IMR-90 (cell line): ENCODE measurements around the gene KIDINS220. TPM values are rescaled to one million over a fixed set of nuclear protein-coding genes. Genes with fewer than 3 reads are reported as not detected.

ENCODE experiments used
- ATAC-seq: fragments of 200-7000 bp; cut with Tn5 transposase; 2 replicates; pipeline ENCODE4 v1.9.1; 2020; ENCODE audit warnings: low read depth, mild to moderate bottlenecking, moderate library complexity
- BruUV-seq: library from RNA; stranded (reverse); fragments of 400-500 nt; replicated peaks from 2 replicates; lab custom pipeline; 2021; lab: Mats Ljungman, UMichigan
- CTCF ChIA-PET: fragments of 300-600 bp; formaldehyde crosslinking; extraction: SDS; loops from one replicate; lab custom pipeline; 2021; ENCODE audit warnings: antibody characterized with exemption; lab: Yijun Ruan, JAX
- POLR2A ChIA-PET: fragments of 300-600 bp; sonication (Branson Sonifier 250); formaldehyde crosslinking; loops from one replicate; lab custom pipeline; 2022; ENCODE audit warnings: antibody characterized with exemption; ENCODE audit not compliant: unreplicated experiment; lab: Charles Lee
- DNase-seq: peaks from one replicate; pipeline ENCODE4 v3.0.0; 2013
- H2AFZ ChIP-seq: replicated peaks from 2 replicates; pipeline ENCODE3; 2013; ENCODE audit warnings: low read length, mild to moderate bottlenecking; ENCODE audit not compliant: poor library complexity
- H2AK5ac ChIP-seq: 2 replicates; pipeline ENCODE4 v1.6.1; 2013; ENCODE audit warnings: low read depth, low read length, inconsistent platforms
- H2AK9ac ChIP-seq: replicated peaks from 2 replicates; pipeline ENCODE3; 2013; ENCODE audit warnings: mild to moderate bottlenecking, low read depth, low read length, moderate library complexity; ENCODE audit not compliant: poor library complexity
- H2BK120ac ChIP-seq: 2 replicates; pipeline ENCODE4 v1.6.1; 2013; ENCODE audit warnings: low read depth, low read length, inconsistent platforms
- H2BK15ac ChIP-seq: 3 replicates; pipeline ENCODE4 v1.6.1; 2013; ENCODE audit warnings: low read depth, low read length, inconsistent platforms
- H2BK20ac ChIP-seq: 2 replicates; pipeline ENCODE4 v1.6.1; 2013; ENCODE audit warnings: low read depth, mild to moderate bottlenecking, inconsistent platforms, low read length, moderate library complexity
- H2BK5ac ChIP-seq: 2 replicates; pipeline ENCODE4 v1.6.1; 2013; ENCODE audit warnings: mild to moderate bottlenecking, low read depth, low read length, inconsistent platforms; ENCODE audit not compliant: poor library complexity, severe bottlenecking
- H3K14ac ChIP-seq: replicated peaks from 2 replicates; pipeline ENCODE4 v1.6.1; 2013; ENCODE audit warnings: low read depth, low read length, inconsistent platforms
- H3K18ac ChIP-seq: 2 replicates; pipeline ENCODE4 v1.6.1; 2013; ENCODE audit warnings: low read depth, low read length, control low read depth
- H3K23ac ChIP-seq: 2 replicates; pipeline ENCODE4 v1.6.1; 2013; ENCODE audit warnings: low read depth, low read length, inconsistent platforms
- H3K27ac ChIP-seq: 2 replicates; pipeline ENCODE4 v1.5.1; 2013; ENCODE audit warnings: mild to moderate bottlenecking, control low read depth, low read length; ENCODE audit not compliant: insufficient read depth
- H3K27me3 ChIP-seq: 2 replicates; pipeline ENCODE4 v1.6.1; 2013; ENCODE audit warnings: low read length; ENCODE audit not compliant: control insufficient read depth, insufficient read depth
- H3K36me3 ChIP-seq: 2 replicates; pipeline ENCODE4 v1.6.1; 2013; ENCODE audit warnings: low read length, mixed read lengths; ENCODE audit not compliant: control insufficient read depth, insufficient read depth
- H3K4ac ChIP-seq: 2 replicates; pipeline ENCODE4 v1.6.1; 2013; ENCODE audit warnings: low read depth, low read length, inconsistent platforms
- H3K4me1 ChIP-seq: 2 replicates; pipeline ENCODE4 v1.6.1; 2013; ENCODE audit warnings: low read length, mixed read lengths; ENCODE audit not compliant: control insufficient read depth, insufficient read depth
- H3K4me2 ChIP-seq: 2 replicates; pipeline ENCODE4 v1.6.1; 2013; ENCODE audit warnings: low read depth, mild to moderate bottlenecking, control low read depth, low read length, moderate library complexity
- H3K4me3 ChIP-seq: 2 replicates; pipeline ENCODE4 v1.5.1; 2013; ENCODE audit warnings: low read depth, mild to moderate bottlenecking, control low read depth, low read length, moderate library complexity; ENCODE audit not compliant: insufficient read depth
- H3K56ac ChIP-seq: 2 replicates; pipeline ENCODE4 v1.6.1; 2013; ENCODE audit warnings: low read length, inconsistent platforms; ENCODE audit not compliant: insufficient read depth; ENCODE audit errors: extremely low read depth
- H3K79me1 ChIP-seq, 2 experiments: 2 replicates each; pipeline ENCODE4 v1.6.1; 2013; ENCODE audit warnings: low read length in 2 of 2, inconsistent platforms in 1 of 2, low read depth in 1 of 2
- H3K9ac ChIP-seq: 2 replicates; pipeline ENCODE4 v1.6.1; 2013; ENCODE audit warnings: low read depth, low read length, control low read depth
- H3K9me1 ChIP-seq: 2 replicates; pipeline ENCODE4 v1.6.1; 2013; ENCODE audit warnings: low read length, inconsistent platforms; ENCODE audit not compliant: insufficient read depth
- H3K9me3 ChIP-seq: 2 replicates; pipeline ENCODE4 v1.6.1; 2013; ENCODE audit warnings: low read length; ENCODE audit not compliant: control insufficient read depth, insufficient read depth
- H4K20me1 ChIP-seq: 2 replicates; pipeline ENCODE4 v1.6.1; 2013; ENCODE audit warnings: low read length, inconsistent platforms; ENCODE audit not compliant: insufficient read depth
- H4K5ac ChIP-seq: 2 replicates; pipeline ENCODE4 v1.6.1; 2013; ENCODE audit warnings: mild to moderate bottlenecking, low read depth, low read length, control low read depth
- H4K8ac ChIP-seq, 2 experiments: 2 replicates each; pipeline ENCODE4 v1.6.1; 2013; ENCODE audit warnings: low read depth in 2 of 2, low read length in 2 of 2, control low read depth in 1 of 2, inconsistent platforms in 1 of 2
- H4K91ac ChIP-seq: 2 replicates; pipeline ENCODE4 v1.6.1; 2013; ENCODE audit warnings: low read depth, low read length, inconsistent platforms; ENCODE audit not compliant: insufficient read depth
- BHLHE40 ChIP-seq: fragments of 150-350 bp; IDR thresholded peaks from 2 replicates; pipeline ENCODE4 v1.6.1; 2016; ENCODE audit warnings: mild to moderate bottlenecking, low read depth, low read length
- CEBPB ChIP-seq: IDR thresholded peaks from 2 replicates; pipeline ENCODE4 v1.6.1; 2012; ENCODE audit warnings: low read depth, low read length, improper control_type of control experiment
- CHD1 ChIP-seq: IDR thresholded peaks from 2 replicates; pipeline ENCODE4 v1.6.1; 2012; ENCODE audit warnings: low read depth, low read length, improper control_type of control experiment
- NFE2L2 ChIP-seq: fragments of 150-350 bp; IDR thresholded peaks from 2 replicates; pipeline ENCODE4 v1.6.1; 2016; ENCODE audit warnings: low read depth, mild to moderate bottlenecking, low read length
- RAD21 ChIP-seq: IDR thresholded peaks from 2 replicates; pipeline ENCODE4 v1.6.1; 2012; ENCODE audit warnings: low read length, improper control_type of control experiment
- RCOR1 ChIP-seq: IDR thresholded peaks from 2 replicates; pipeline ENCODE4 v1.6.1; 2012; ENCODE audit warnings: mild to moderate bottlenecking, low read length, improper control_type of control experiment; ENCODE audit not compliant: insufficient replicate concordance
- RFX5 ChIP-seq: IDR thresholded peaks from 2 replicates; pipeline ENCODE4 v1.8.0; 2012; ENCODE audit warnings: low read depth, mild to moderate bottlenecking, low read length, moderate library complexity
- SMC3 ChIP-seq: fragments of 150-350 bp; IDR thresholded peaks from 2 replicates; pipeline ENCODE4 v1.6.1; 2016; ENCODE audit warnings: low read depth, mild to moderate bottlenecking, antibody characterized with exemption, low read length, moderate library complexity
- WGBS, 2 experiments: methylation state at CpG; one replicate each; pipeline versions ENCODE4 v1.1.5 to v1.1.7; 2013; ENCODE audit warnings: missing lambda C conversion rate in 2 of 2; ENCODE audit not compliant: insufficient read length in 1 of 2; ENCODE audit errors: extremely low coverage in 2 of 2; 5-methylcytosine and 5-hydroxymethylcytosine counted together
- dilution Hi-C: fragments of 300-500 bp; cut with HindIII; formaldehyde crosslinking; loops from one replicate; pipeline ENCODE4 v1.14.3; 2018; ENCODE audit warnings: low sequenced_read_pairs; ENCODE audit not compliant: unreplicated experiment
- in situ Hi-C: fragments of 300-500 bp; cut with MboI; formaldehyde crosslinking; loops from 3 replicates; pipeline ENCODE4 v1.14.3; 2019; ENCODE audit warnings: low sequenced_read_pairs, inconsistent platforms, mixed read lengths
- intact Hi-C: fragments of 100-400 bp; cut with micrococcal nuclease; formaldehyde crosslinking; loops from 2 replicates; pipeline ENCODE4 v1.10.0; 2022
- polyA plus RNA-seq, 3 experiments: library from polyadenylated mRNA; depleted of rRNA; stranded (reverse); fragments of >200 nt; gene quantifications; 2 replicates each; pipeline ENCODE4 v1.2.3, GENCODE V29; 2012; ENCODE audit warnings: low replicate concordance in 1 of 3
- total RNA-seq: library from RNA; depleted of rRNA; stranded (reverse); fragments of >200 nt; gene quantifications from 2 replicates; pipeline ENCODE4 v1.2.3, GENCODE V29; 2012
- TF ChIP-seq, protein P1 (sequence below): fragments of 150-350 bp; IDR thresholded peaks from 2 replicates; pipeline ENCODE4 v1.6.1; 2016; ENCODE audit warnings: low read depth, mild to moderate bottlenecking, low read length, moderate library complexity, borderline replicate concordance
- TF ChIP-seq, protein P2 (sequence below): conservative IDR thresholded peaks from 2 replicates; pipeline ENCODE4 v1.5.1; 2012; ENCODE audit warnings: mild to moderate bottlenecking, low read depth, low read length, improper control_type of control experiment

The KIDINS220 gene
- total and polyA plus RNA-seq, 2 of the 4 experiments (the other 2 are of a cell fraction), result 23.1 to 63.4 TPM

DNA sequence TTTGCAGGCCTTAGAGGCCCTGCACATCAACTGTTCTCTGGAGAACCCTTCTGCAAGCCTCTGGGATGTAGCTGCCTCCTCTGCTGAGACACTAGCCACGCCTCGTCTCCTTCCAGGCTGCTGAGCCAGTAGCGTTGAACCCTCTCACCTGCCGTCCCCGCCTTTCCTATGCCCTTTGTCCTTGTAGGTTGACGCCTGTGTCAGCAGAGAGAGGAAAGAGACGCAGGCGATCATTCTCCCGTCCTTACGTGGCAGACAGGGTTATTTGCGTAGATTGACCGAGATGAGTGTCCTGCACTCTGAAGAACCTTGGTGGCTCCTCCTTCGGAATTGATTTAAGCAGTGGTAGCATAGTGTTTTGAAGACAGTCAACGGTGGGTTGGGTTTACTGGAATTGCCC, 127.8 kb downstream of the KIDINS220 start:
- no peak overlapping the region for H2AK9ac ChIP-seq
- H3K9me1 ChIP-seq, result no peaks in the 10 kb centered on the region
- dilution Hi-C loops (no loop called here), in situ Hi-C loops (no loop called here), intact Hi-C loops (no loop called here)
- no peaks in the 10 kb centered on the region for H3K36me3 ChIP-seq
- no peak overlapping the region for H3K4ac ChIP-seq
- no peak overlapping the region for H2BK120ac ChIP-seq
- no peak overlapping the region for H2BK5ac ChIP-seq
- H2BK20ac ChIP-seq, result no peak overlapping the region
- no peaks in the 10 kb centered on the region for H3K4me1 ChIP-seq
- no peak overlapping the region for H3K9ac ChIP-seq
- H3K79me1 ChIP-seq, result no peaks in the 10 kb centered on the region
- no peak overlapping the region for H3K27ac ChIP-seq
- 95% methylated on average over 4 of the region's 14 CpGs; no CpG with 5 or more reads in 1 of the 2 experiments for WGBS, 2 experiments
- no peak overlapping the region for H3K4me3 ChIP-seq
- no TSS peak for BruUV-seq
- H4K91ac ChIP-seq, result no peak overlapping the region
- no peak overlapping the region for H2AK5ac ChIP-seq
- no peaks in the 10 kb centered on the region for H3K9me3 ChIP-seq
- no peak overlapping the region for H2BK15ac ChIP-seq
- H4K20me1 ChIP-seq, result no peaks in the 10 kb centered on the region
- H4K5ac ChIP-seq, result no peak overlapping the region
- peaks cover 5% of the 10 kb centered on the region for H3K27me3 ChIP-seq
- DNase-seq (no peak), ATAC-seq (no peak)
- no peak overlapping the region for H3K18ac ChIP-seq
- H3K14ac ChIP-seq, result no peak overlapping the region
- POLR2A ChIA-PET, result no interaction called here
- no peak overlapping the region for H3K23ac ChIP-seq
- TF ChIP-seq CHD1 (no peak), RAD21 (no peak), RCOR1 (no peak), NFE2L2 (no peak), CEBPB (no peak), SMC3 (no peak), BHLHE40 (no peak), RFX5 (no peak)
- TF ChIP-seq, protein P1, sequence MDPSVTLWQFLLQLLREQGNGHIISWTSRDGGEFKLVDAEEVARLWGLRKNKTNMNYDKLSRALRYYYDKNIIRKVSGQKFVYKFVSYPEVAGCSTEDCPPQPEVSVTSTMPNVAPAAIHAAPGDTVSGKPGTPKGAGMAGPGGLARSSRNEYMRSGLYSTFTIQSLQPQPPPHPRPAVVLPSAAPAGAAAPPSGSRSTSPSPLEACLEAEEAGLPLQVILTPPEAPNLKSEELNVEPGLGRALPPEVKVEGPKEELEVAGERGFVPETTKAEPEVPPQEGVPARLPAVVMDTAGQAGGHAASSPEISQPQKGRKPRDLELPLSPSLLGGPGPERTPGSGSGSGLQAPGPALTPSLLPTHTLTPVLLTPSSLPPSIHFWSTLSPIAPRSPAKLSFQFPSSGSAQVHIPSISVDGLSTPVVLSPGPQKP, result no peak
- TF ChIP-seq, protein P2, sequence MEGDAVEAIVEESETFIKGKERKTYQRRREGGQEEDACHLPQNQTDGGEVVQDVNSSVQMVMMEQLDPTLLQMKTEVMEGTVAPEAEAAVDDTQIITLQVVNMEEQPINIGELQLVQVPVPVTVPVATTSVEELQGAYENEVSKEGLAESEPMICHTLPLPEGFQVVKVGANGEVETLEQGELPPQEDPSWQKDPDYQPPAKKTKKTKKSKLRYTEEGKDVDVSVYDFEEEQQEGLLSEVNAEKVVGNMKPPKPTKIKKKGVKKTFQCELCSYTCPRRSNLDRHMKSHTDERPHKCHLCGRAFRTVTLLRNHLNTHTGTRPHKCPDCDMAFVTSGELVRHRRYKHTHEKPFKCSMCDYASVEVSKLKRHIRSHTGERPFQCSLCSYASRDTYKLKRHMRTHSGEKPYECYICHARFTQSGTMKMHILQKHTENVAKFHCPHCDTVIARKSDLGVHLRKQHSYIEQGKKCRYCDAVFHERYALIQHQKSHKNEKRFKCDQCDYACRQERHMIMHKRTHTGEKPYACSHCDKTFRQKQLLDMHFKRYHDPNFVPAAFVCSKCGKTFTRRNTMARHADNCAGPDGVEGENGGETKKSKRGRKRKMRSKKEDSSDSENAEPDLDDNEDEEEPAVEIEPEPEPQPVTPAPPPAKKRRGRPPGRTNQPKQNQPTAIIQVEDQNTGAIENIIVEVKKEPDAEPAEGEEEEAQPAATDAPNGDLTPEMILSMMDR, result no peak
- no peak overlapping the region for H4K8ac ChIP-seq
- no peak overlapping the region for H3K4me2 ChIP-seq
- CTCF ChIA-PET, result no interaction called here
- no peak overlapping the region for H2AFZ ChIP-seq
- H3K56ac ChIP-seq, result no peak overlapping the region
